H1 (cell line): ENCODE measurements around the gene ANKRD24. TPM values are rescaled to one million over a fixed set of nuclear protein-coding genes. Genes with fewer than 3 reads are reported as not detected.

Experiments
- CTCF ChIA-PET: fragments of 300-600 bp; sonication (Branson Sonifier 250); formaldehyde crosslinking; loops from one replicate; lab custom pipeline; 2021; ENCODE audit not compliant: partially characterized antibody; lab: Charles Lee
- POLR2A ChIA-PET: fragments of 300-600 bp; sonication (Branson Sonifier 250); formaldehyde crosslinking; loops from one replicate; lab custom pipeline; 2021; ENCODE audit warnings: inconsistent platforms; ENCODE audit not compliant: partially characterized antibody; lab: Charles Lee
- DNase-seq, 2 experiments: peaks; one replicate each; pipeline versions ENCODE4 v3.0.0 to v3.0.0-alpha.2; 2010 to 2022; ENCODE audit warnings: low spot score in 2 of 2, low read depth in 1 of 2, mixed read lengths in 1 of 2
- FAIRE-seq: peaks from 2 replicates; lab custom pipeline; 2011; peaks lifted over from hg19 to GRCh38; lab: Jason Lieb, UNC
- H2AFZ ChIP-seq: 2 replicates; pipeline ENCODE4 v1.8.1; 2012; ENCODE audit warnings: low read length, inconsistent platforms
- H2AK5ac ChIP-seq: 2 replicates; pipeline ENCODE4 v1.6.1; 2013; ENCODE audit warnings: low read depth, low read length
- H2BK120ac ChIP-seq: replicated peaks from 2 replicates; pipeline ENCODE3; 2013; ENCODE audit warnings: low read depth, low read length, inconsistent platforms
- H2BK12ac ChIP-seq: 2 replicates; pipeline ENCODE4 v1.6.1; 2013; ENCODE audit warnings: low read depth, low read length
- H2BK15ac ChIP-seq: 2 replicates; pipeline ENCODE4 v1.6.1; 2013; ENCODE audit warnings: low read length
- H2BK20ac ChIP-seq: 2 replicates; pipeline ENCODE4 v1.6.1; 2013; ENCODE audit warnings: low read length
- H2BK5ac ChIP-seq: 2 replicates; pipeline ENCODE4 v1.6.1; 2013; ENCODE audit warnings: low read depth, low read length
- H3K14ac ChIP-seq: 2 replicates; pipeline ENCODE4 v1.6.1; 2013; ENCODE audit warnings: inconsistent platforms; ENCODE audit not compliant: insufficient read length
- H3K18ac ChIP-seq: 2 replicates; pipeline ENCODE4 v1.6.1; 2013; ENCODE audit warnings: low read length; ENCODE audit errors: extremely low read depth
- H3K23ac ChIP-seq: 2 replicates; pipeline ENCODE4 v1.6.1; 2013; ENCODE audit warnings: inconsistent platforms; ENCODE audit not compliant: insufficient read length
- H3K23me2 ChIP-seq: 2 replicates; pipeline ENCODE4 v1.6.1; 2013; ENCODE audit warnings: low read depth, low read length
- H3K27ac ChIP-seq: 2 replicates; pipeline ENCODE4 v1.6.1; 2011; ENCODE audit warnings: low read depth, low read length, inconsistent platforms
- H3K27me3 ChIP-seq, 4 experiments: replicated peaks in 1 of 4; 1 replicate in 1 of 4; 2 replicates in 3 of 4; pipeline versions ENCODE4 v1.6.1 to v1.8.1; 2011 to 2013; ENCODE audit warnings: low read length in 3 of 4, mild to moderate bottlenecking in 3 of 4, inconsistent platforms in 2 of 4, mixed read lengths in 2 of 4, moderate library complexity in 1 of 4; ENCODE audit not compliant: control insufficient read depth in 3 of 4, insufficient read depth in 3 of 4; ENCODE audit errors: extremely low read depth in 1 of 4
- H3K36me3 ChIP-seq, 4 experiments: 2 replicates each; pipeline versions ENCODE4 v1.6.1 to v1.8.1; 2011 to 2013; ENCODE audit warnings: mild to moderate bottlenecking in 4 of 4, low read length in 3 of 4, moderate library complexity in 2 of 4, control low read depth in 1 of 4, inconsistent platforms in 1 of 4; ENCODE audit not compliant: insufficient read depth in 4 of 4, control insufficient read depth in 2 of 4
- H3K4ac ChIP-seq: replicated peaks from 2 replicates; pipeline ENCODE3; 2013; ENCODE audit warnings: low read length, low read depth, mixed read lengths, inconsistent platforms; ENCODE audit not compliant: insufficient read length
- H3K4me1 ChIP-seq, 4 experiments: replicated peaks in 1 of 4; 1 replicate in 1 of 4; 2 replicates in 3 of 4; pipeline versions ENCODE4 v1.6.1 to v1.8.1; 2011 to 2013; ENCODE audit warnings: low read length in 3 of 4, inconsistent platforms in 2 of 4, mixed read lengths in 1 of 4; ENCODE audit not compliant: insufficient read depth in 4 of 4, control insufficient read depth in 3 of 4
- H3K4me2 ChIP-seq, 2 experiments: 2 replicates each; pipeline versions ENCODE4 v1.6.1 to v1.8.1; 2011 to 2013; ENCODE audit warnings: low read depth in 2 of 2, low read length in 2 of 2, control low read depth in 1 of 2, inconsistent platforms in 1 of 2, mild to moderate bottlenecking in 1 of 2; ENCODE audit not compliant: insufficient read depth in 1 of 2
- H3K4me3 ChIP-seq, 4 experiments: fragments of 200-600, 300-600 bp in 1 of 4; sonication (generic), shearing (Covaris generic), sonication (Bioruptor Twin) in 1 of 4; 2 replicates each; pipeline versions ENCODE4 v1.5.1 to v1.8.1; 2011 to 2016; ENCODE audit warnings: low read length in 4 of 4, low read depth in 3 of 4, control low read depth in 2 of 4, inconsistent platforms in 2 of 4, mild to moderate bottlenecking in 2 of 4, mixed read lengths in 1 of 4, moderate library complexity in 1 of 4; ENCODE audit not compliant: insufficient read depth in 2 of 4; ENCODE audit errors: extremely low read depth in 1 of 4
- H3K56ac ChIP-seq: replicated peaks from 2 replicates; pipeline ENCODE3; 2013; ENCODE audit warnings: low read depth, mild to moderate bottlenecking, mixed read lengths, low read length, inconsistent platforms; ENCODE audit not compliant: insufficient read length
- H3K79me1 ChIP-seq: 2 replicates; pipeline ENCODE4 v1.6.1; 2013; ENCODE audit warnings: low read depth, low read length, control low read depth
- H3K79me2 ChIP-seq, 2 experiments: 2 replicates each; pipeline versions ENCODE4 v1.6.1 to v1.8.1; 2012 to 2013; ENCODE audit warnings: low read length in 2 of 2, mild to moderate bottlenecking in 2 of 2, inconsistent platforms in 1 of 2; ENCODE audit not compliant: insufficient read depth in 2 of 2, control insufficient read depth in 1 of 2
- H3K9ac ChIP-seq, 4 experiments: replicated peaks in 1 of 4; 1 replicate in 1 of 4; 2 replicates in 3 of 4; pipeline versions ENCODE4 v1.6.1 to v1.8.1; 2011 to 2013; ENCODE audit warnings: low read depth in 3 of 4, low read length in 3 of 4, control low read depth in 2 of 4, mild to moderate bottlenecking in 2 of 4, moderate library complexity in 2 of 4, inconsistent platforms in 1 of 4; ENCODE audit errors: extremely low read depth in 1 of 4
- H3K9me3 ChIP-seq, 2 experiments: 2 replicates each; pipeline versions ENCODE4 v1.6.1 to v1.8.1; 2012 to 2013; ENCODE audit warnings: mild to moderate bottlenecking in 2 of 2, moderate library complexity in 2 of 2, control low read depth in 1 of 2, inconsistent platforms in 1 of 2, low read depth in 1 of 2, low read length in 1 of 2, mixed read lengths in 1 of 2; ENCODE audit not compliant: insufficient read depth in 2 of 2
- H4K20me1 ChIP-seq, 2 experiments: replicated peaks in 1 of 2; 2 replicates each; pipeline versions ENCODE3 to v1.8.1; 2011 to 2013; ENCODE audit warnings: inconsistent platforms in 2 of 2, low read length in 2 of 2, mild to moderate bottlenecking in 1 of 2; ENCODE audit not compliant: insufficient read depth in 2 of 2, control insufficient read depth in 1 of 2
- H4K5ac ChIP-seq: 2 replicates; pipeline ENCODE4 v1.6.1; 2013; ENCODE audit warnings: low read length, low read depth, mixed read lengths, inconsistent platforms; ENCODE audit not compliant: insufficient read length
- H4K8ac ChIP-seq: 2 replicates; pipeline ENCODE4 v1.8.0; 2013; ENCODE audit warnings: mild to moderate bottlenecking, moderate library complexity, low read length, inconsistent platforms; ENCODE audit not compliant: insufficient read depth; ENCODE audit errors: extremely low read depth
- H4K91ac ChIP-seq: replicated peaks from 2 replicates; pipeline ENCODE3; 2013; ENCODE audit warnings: low read length, mixed read lengths, inconsistent platforms; ENCODE audit not compliant: insufficient read length
- HDAC2 ChIP-seq, 2 experiments: fragments of 300-600 bp in 1 of 2; sonication (generic) in 1 of 2; IDR thresholded peaks; 2 replicates each; pipeline ENCODE4 v1.6.1; 2011 to 2012; ENCODE audit warnings: low read depth in 2 of 2, low read length in 2 of 2, mild to moderate bottlenecking in 2 of 2, moderate library complexity in 2 of 2, borderline replicate concordance in 1 of 2, inconsistent platforms in 1 of 2
- KDM1A ChIP-seq: fragments of 200-600, 300-600 bp; sonication (generic); IDR thresholded peaks from 2 replicates; pipeline ENCODE4 v1.7.1; 2016; ENCODE audit warnings: mild to moderate bottlenecking, low read length, borderline replicate concordance
- SIRT6 ChIP-seq: IDR thresholded peaks from one replicate; pipeline ENCODE4 v1.7.1; 2012; ENCODE audit warnings: low read length, inconsistent platforms
- TAF1 ChIP-seq: IDR thresholded peaks from 2 replicates; pipeline ENCODE4 v1.6.1; 2011; ENCODE audit warnings: mild to moderate bottlenecking, low read depth, low read length
- WGBS, 2 experiments: shearing (Covaris generic) in 1 of 2; methylation state at CpG; one replicate each; pipeline versions ENCODE4 v1.1.6 to v1.1.7; 2013 to 2015; ENCODE audit warnings: low lambda C conversion rate in 2 of 2, mixed read lengths in 2 of 2, inconsistent platforms in 1 of 2, low coverage in 1 of 2, missing lambda C conversion rate in 1 of 2; ENCODE audit not compliant: insufficient replicate concordance in 2 of 2, insufficient coverage in 1 of 2, insufficient read length in 1 of 2; ENCODE audit errors: extremely low coverage in 1 of 2, missing lambda C conversion rate in 1 of 2; 5-methylcytosine and 5-hydroxymethylcytosine counted together
- polyA plus RNA-seq, 7 experiments: library from polyadenylated mRNA; depleted of rRNA in 3 of 7; stranded (reverse) in 5 of 7; unstranded in 2 of 7; fragments of >200 nt in 5 of 7; fragments of 200-250 nt in 2 of 7; gene quantifications; 1 replicate in 5 of 7; 2 replicates in 1 of 7; 4 replicates in 1 of 7; pipeline versions ENCODE4 v1.2.1 to v1.2.3, GENCODE V29; 2011 to 2013; ENCODE audit warnings: missing spikeins in 2 of 7, mixed read lengths in 2 of 7
- total RNA-seq: library from RNA; stranded (reverse); fragmentation: NEBNext Ultra II Directional; extraction: Animal tissue kit (Norgen Biotek cat#: 25700); gene quantifications from 2 replicates; pipeline ENCODE4 v1.2.1, GENCODE V29; 2021

ANKRD24 gene
- total and polyA plus RNA-seq, 2 of the 8 experiments (the other 6 are each of a cell fraction or from before 2014, with no cell fraction given): 7.6 to 14.1 TPM

- no peak for FAIRE-seq
- H3K4me1 ChIP-seq: no peaks in the 10 kb centered on the region; a peak in 1 of 7 replicates
- no peaks in the 10 kb centered on the region for H3K36me3 ChIP-seq
- no peak overlapping the region for H4K91ac ChIP-seq
- H2BK20ac ChIP-seq: no peak overlapping the region
- no peak overlapping the region for H3K4ac ChIP-seq
- CTCF ChIA-PET: interaction anchor here (0.6 to 3.3 kb wide), 6 partner anchors 9 to 66 kb away, joined by 3 to 18 read pairs (median 4); no protein-coding TSS in a partner anchor
- no peak overlapping the region for H3K27ac ChIP-seq
- no peaks in the 10 kb centered on the region for H3K79me1 ChIP-seq
- H3K4me2 ChIP-seq: no peak overlapping the region
- H3K79me2 ChIP-seq: no peaks in the 10 kb centered on the region
- no peaks in the 10 kb centered on the region for H4K20me1 ChIP-seq
- H2AFZ ChIP-seq: no peak overlapping the region
- no peak overlapping the region for H3K18ac ChIP-seq
- WGBS, 2 experiments: 93% methylated on average over 6 of the region's 6 CpGs; no CpG with 5 or more reads in 1 of the 2 experiments
- H3K27me3 ChIP-seq: no peaks in the 10 kb centered on the region; a peak in 1 of 7 replicates
- POLR2A ChIA-PET: interaction anchor here (0.7 kb wide), 1 partner anchor 10 kb away, joined by 4 read pairs; no protein-coding TSS in a partner anchor
- no peak overlapping the region for H2BK5ac ChIP-seq
- no peaks in the 10 kb centered on the region for H3K9me3 ChIP-seq
- no peaks in the 10 kb centered on the region for H3K23me2 ChIP-seq
- no peak overlapping the region for H2AK5ac ChIP-seq
- TF ChIP-seq HDAC2 (IDR thresholded peaks at IDR 0.05; ENCODE audit: borderline replicate concordance in 1 of 2, low read depth in 2 of 2, low read length in 2 of 2): no peak
- TF ChIP-seq TAF1: no peak
- no peak for TF ChIP-seq SIRT6
- TF ChIP-seq KDM1A: peak; percentile 81; the same call in 1 of the 2 replicates
- TF ChIP-seq, all 59 proteins: peak for 1
- no peak for DNase-seq
- H3K4me3 ChIP-seq: no peak overlapping the region
- no peak overlapping the region for H2BK15ac ChIP-seq
- H2BK12ac ChIP-seq: no peak overlapping the region
- H3K9ac ChIP-seq: no peak overlapping the region
- H2BK120ac ChIP-seq: no peak overlapping the region
- no peak overlapping the region for H3K23ac ChIP-seq
- no peak overlapping the region for H3K14ac ChIP-seq
- peak overlapping the region; percentile 31; the same call in 1 of the 2 replicates for H4K8ac ChIP-seq
- H3K56ac ChIP-seq: no peak overlapping the region
- H4K5ac ChIP-seq: no peak overlapping the region
Measured at GRCh38 chr19:4157164-4157563, 25.3 kb upstream of the ANKRD24 start.
